Stimulated activated CD8-positive, alpha-beta memory T cell treated with anti-CD3 and anti-CD28 coated beads, Interleukin-7, amount 100 ng/mL, for 48 hours (primary cell): ENCODE measurements around the gene ESYT2.

Experiments used
- DNase-seq, 2 donors: peaks; one replicate each; pipeline ENCODE4 v3.0.0-alpha.2; 2020; ENCODE audit warnings: low read depth in 1 of 2; ENCODE audit errors: extremely low read depth in 1 of 2

ESYT2 gene

DNA sequence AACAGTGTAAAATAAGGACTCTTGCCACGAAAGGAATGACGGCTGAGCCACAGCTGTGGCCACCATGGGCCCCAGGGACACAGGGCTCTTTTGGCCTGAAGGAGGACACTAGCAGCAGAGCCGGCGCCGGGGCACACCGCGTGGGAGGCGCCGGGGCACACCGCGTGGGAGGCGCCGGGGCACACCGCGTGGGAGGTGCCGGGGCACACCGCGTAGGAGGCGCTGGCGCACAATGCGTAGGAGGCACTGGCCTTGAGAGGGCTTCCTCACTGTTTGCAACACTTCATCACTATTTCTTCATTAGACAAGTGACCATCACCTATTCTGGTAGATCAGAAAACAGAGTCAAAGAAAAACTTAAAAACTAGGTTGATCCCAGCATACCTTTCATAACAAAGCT is 23.4 kb downstream of the ESYT2 start:
- DNase-seq, result no peak

GRCh38 chr7:158805414-158805813 is 23.9 kb downstream of the ESYT2 start:
- DNase-seq, result no peak

- no peak for DNase-seq
Observed at GRCh38 chr7:158804335-158804734, 25.0 kb downstream of the ESYT2 start.

- no peak for DNase-seq
Observed at GRCh38 chr7:158803367-158803969, 25.8 kb downstream of the ESYT2 start.

DNA sequence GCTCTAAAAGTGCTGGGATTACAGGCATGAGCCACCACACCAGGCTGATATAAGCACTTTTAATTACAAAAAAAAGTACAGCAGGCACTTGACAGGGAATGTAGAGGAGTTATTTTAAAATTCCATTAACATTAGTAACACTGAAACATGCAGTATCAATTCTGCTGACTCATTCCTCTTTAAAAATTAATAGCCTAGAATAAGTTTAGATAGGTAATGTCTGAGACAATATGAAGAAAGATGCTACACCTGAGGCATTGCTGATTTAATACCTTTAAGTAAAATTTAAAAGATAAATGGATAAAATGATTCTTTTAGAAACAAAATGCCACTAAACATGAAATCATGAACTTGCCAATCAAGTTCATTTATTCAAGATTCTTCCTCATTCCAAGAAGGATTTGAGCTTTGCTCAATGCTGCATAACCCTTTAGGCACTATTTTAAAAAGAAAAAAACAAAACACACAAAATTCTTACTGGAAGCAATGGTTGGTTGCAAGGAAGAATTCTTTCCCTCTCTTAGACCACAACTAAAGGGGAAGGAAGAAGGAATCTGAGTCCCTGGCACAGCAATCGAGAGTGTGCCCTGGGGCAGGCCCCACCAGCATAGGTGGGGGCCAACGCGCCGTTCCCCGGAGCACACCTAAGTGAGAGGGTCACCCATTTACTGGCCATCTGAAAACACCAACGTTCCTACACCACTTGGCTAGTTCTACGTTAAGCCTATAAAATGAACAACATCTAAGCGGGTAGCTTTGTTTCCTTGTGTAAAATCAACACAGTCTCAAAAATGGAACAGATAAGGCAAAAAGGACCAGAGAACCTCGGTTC is 26.6 kb downstream of the ESYT2 start:
- DNase-seq, result no peak

GRCh38 chr7:158798741-158799140 is 30.6 kb downstream of the ESYT2 start:
- DNase-seq, result no peak

- no peak for DNase-seq
Observed at GRCh38 chr7:158796667-158797066, 32.6 kb downstream of the ESYT2 start.

DNA sequence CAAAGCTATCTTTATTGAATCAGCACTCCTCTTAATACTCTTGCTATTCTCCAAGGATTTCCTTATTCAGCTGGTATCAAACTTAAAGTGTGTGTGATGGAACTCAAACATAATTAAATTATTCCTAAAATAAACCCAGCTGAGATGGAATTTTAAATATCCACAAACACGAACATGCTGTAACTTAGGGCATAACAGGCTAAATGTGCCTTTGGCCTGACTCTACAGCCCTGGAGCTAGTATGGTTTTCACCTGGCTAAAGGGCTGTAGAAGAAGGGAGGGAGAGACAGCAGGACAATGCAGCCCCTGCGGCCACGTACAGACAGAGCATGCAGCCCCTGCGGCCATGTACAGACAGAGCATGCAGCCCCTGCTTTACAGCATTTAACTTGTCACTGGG is 34.0 kb downstream of the ESYT2 start:
- DNase-seq, result no peak

DNA sequence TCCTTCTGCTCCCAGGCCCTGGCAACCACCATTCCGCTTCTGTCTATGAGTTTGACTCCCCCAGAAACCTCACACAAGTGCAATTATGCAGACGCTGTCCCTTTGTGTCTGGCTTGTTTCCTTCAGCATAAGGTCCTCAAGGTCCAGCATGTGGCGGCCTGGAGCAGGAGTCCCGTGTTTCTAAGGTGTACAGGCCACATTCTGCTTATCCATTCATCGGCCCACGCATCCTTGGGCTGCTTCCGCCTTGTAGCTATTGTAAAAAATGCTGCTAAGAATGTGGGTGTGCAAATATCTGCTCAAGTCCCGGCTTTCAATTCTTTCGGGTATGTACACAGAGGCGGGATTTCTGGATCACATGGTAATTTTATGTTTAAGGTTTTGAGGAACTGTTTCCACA is 38.2 kb downstream of the ESYT2 start:
- DNase-seq, result no peak

- DNase-seq, result no peak
Observed at GRCh38 chr7:158789842-158790241, 39.5 kb downstream of the ESYT2 start.

DNA sequence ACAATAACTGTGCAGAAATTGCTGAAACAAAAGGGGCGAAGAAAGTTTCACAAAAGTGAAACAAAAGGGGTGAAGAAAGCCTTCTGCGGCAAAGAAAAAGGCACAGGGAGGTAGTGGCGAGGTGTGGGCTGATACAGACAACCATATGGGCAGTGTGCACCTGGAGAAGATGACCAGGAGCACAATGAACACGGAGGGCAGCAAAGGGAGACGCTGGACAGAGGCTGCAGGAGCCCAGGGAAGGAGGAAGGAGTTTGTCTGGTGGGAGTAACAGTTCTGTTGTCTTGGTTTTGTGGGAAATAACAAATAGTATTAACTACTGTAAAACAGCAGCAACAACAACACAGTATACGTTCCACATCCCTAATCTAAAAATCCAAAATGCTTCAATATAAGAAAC is 42.4 kb downstream of the ESYT2 start:
- no peak for DNase-seq

- no peak for DNase-seq
Observed at GRCh38 chr7:158784270-158784669, 45.0 kb downstream of the ESYT2 start.

DNA sequence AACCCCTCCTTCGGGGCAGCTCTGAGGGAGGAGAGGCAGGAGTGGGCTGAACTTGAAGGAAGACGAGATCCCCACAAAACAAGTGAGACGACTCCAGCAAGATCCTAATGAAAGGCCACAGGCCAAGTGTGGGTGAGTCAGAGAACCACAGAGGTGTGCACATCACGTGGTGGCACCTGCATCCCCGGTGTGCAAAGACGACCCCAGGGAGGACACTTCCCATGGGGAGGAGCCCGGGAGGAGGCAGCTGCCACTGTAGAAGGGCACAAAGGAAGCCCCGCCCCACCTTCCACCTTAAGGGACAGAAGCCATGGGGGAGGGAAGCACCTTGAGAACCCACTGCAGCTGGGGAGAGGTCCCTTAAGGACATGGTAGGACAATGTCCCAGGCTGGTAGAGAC is 45.7 kb downstream of the ESYT2 start:
- DNase-seq, result no peak

- no peak for DNase-seq
Observed at GRCh38 chr7:158782761-158783401, 46.4 kb downstream of the ESYT2 start.

DNA sequence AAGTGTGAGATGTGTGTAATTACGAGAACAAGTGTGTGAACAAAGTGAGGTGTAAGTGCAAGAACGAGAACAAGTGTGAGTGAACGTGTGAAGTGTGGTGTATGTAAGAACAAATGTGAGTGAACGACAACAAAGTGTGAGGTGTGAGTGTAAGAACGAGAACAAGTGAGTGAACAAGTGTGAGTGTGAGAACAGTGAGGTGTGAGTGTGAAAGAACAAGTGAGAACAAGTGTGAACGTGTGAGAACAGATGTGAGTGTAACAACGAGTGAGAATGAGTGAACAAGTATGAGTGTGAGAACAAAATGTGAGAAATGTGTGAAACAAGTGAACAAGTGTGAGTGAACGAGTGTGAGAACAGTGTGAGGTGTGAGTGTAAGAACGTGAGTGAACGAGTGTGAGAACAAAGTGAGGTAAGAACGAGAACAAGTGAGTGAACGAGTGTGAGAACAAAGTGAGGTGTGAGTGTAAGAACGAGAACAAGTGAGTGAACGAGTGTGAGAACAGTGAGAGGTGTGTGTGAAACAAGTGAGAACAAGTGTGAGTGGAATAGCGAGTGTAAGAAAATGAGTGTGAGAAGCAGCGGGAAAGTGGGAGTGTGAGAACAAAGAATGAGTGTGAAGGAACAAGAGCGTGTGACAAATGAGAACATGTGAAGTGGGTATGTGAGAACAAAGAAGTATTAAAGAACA is 47.2 kb downstream of the ESYT2 start:
- no peak for DNase-seq

GRCh38 chr7:158781217-158781973 is 47.9 kb downstream of the ESYT2 start:
- DNase-seq, result no peak

DNA sequence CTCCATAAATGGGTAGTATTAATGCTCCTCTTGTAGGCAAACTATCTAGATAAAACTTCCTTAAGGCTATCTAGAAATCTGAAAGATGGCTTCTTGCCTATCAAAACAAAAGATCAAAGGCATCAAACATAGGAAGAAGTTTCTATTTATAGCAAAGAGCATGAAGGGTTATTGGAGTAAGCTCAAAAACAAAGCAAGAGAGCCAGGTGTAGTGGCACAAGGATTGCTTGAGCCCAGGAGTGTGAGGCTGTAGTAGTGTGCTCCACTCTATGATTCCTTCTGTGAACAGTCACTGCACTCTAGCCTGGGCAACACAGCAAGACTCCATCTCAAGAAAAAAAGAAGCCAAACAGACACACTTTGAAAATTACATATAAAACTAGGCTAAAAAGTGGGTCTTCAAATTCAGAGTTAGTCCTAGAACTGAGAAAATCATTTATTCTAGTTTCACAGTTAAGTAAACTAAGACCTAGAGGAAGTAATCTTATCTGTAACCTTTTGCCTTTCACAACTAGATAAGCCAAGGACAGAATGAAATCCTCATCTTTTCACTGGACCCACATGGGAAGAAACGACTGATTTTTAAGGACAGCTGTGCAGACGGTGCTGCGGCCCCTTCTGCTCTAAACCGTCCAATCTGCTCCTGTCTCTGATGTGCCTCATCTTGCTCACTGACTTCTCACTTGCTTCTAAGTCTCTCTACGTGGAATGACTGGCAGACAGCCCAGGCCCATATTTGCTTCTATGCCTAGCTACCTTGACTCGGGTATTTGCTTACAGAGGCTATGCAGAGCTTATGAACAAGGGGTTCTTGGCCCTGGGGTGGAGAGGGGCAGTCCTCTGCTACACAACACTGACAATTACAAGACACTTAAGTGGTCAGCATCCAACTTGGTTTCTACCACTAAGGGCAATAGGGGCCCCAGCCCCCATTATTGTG is 50.0 kb downstream of the ESYT2 start:
- no peak for DNase-seq

DNA sequence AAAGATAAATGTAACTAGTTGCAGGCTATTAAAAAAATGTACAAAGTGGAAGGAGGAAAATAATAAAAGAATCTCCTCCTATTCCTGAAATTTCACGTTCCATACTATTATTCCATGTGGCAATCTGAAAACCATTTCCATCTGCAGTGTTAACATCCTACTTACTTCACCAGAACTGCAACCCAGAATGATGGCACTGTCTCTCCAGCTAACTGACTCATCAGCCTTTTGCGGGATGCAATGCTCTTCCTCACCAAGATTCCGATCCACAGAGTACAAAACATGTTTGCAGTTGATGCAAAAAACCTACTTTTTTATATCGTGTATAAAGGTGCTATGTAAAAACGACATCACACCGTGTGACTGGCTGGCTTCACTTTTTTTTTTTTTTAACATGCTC is 50.8 kb downstream of the ESYT2 start:
- DNase-seq, result no peak

DNA sequence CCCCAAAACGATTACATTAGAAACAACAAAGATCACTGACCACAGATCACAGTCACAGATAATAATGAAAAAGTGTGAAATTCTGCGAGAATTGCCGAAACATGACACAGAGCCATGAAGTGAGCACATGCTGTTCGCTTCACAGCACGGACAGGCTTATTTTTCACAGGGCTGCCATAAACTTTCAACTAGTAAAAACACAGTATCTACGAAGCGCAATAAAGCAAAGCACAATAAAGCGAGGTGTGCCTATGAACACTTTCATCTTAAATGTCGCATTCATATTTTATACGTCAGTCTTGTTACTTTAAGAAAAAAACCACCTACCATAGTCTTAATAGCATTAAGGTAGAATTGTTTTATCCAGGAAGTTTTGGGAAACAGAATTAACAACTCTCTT is 51.5 kb downstream of the ESYT2 start:
- no peak for DNase-seq

GRCh38 chr7:158776474-158776873 is 52.8 kb downstream of the ESYT2 start:
- DNase-seq, result no peak
